ENCODE results near the gene ZNF564.
A peak's percentile ranks its signal among the peaks of the same experiment; 100 is the strongest.
"Not testable (repeated sequence)": the region's sequence is repeated elsewhere in the genome, so short reads cannot be mapped to it uniquely, and the experiment has no call there.

The ZNF564 gene

DNA sequence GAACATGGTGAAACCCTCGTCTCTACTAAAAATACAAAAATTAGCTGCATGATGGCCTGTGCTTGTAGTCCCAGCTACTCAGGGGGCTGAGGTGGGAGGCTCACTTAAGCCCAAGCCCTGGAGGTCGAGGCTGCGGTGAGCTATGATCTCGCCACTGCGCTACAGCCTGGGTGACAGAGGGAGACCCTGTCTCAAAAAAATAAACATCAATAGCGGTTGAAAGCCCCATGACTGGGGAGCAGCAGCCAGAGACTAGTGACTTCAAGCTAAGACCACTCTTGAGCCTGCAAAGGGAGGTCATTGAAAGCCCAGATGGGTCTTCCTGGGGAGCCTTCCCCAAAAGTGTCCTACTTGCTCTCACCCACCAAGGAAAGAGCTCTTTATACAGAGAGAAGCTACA lies 54.8 kb downstream of the ZNF564 start:
- no peak for DNase-seq

DNA sequence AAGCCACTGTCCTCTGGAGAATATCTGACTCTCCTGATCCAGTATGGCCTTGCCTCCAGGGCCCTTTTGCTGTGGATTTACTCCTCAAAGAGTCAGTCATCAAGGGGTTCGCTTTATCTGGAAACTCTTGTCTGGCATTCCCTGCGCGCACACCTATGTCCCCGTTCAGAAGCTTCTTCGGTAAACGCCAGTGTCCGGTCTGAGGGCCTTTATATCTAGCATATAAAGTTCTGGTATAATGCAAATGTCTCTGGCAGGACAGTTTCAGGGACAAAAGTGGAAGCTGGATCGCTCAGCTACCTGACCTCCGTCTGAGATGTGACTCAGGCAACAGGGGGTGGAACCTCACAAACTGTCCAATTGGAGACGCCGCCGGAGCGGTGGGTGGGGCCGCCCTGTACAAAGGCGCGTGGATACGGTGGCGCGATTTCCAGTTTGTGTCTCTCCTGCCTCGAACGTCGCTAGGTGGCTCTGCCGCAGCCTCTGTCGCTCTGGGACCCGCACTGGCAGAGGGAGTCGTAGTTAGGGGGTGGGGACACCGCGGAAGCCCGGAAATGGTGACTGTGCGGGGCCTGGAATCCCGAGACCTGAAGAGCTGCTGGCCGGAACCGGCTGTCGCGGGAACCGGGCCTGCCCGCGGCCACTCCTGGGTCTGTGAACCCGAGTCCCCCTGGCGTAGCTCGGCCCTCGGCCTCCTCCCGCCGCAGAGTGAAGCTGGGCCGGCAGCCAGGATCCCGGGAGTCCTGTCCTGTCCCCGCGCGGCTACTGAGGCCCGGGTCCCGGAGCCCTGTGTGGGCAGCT lies 56.1 kb downstream of the ZNF564 start:
- DNase-seq, result peak; percentile 94

DNA sequence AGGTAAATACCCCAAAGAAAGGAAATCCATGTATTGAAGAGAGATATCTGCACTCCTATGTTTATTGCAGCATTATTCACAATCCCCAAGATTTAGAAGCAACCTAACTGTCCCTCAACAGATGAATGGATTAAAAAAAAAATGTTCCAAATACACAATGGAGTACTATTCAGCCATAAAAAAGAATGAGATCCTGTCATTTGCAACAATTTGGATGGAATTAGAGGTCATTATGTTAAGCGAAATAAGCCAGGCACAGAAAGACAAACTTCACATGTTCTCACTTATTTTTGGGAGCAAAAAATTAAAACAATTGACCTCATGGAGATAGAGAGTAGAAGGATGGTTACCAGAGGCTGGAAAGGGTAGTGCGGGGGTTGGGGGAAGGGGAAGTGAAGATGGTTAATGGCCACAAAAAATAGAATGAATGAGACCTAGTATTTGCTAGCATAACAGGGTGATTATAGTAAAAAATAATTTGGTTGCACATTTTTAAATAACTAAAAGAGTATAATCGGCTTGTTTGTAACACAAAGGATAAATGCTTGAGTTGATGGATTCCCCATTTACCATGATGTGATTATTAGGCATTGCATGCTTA lies 56.9 kb downstream of the ZNF564 start:
- DNase-seq, result no peak

- DNase-seq, result not testable (repeated sequence)
These were observed 65.0 kb downstream of the ZNF564 start for GRCh38 chr19:12486265-12486783.

- DNase-seq, result no peak
These were observed 65.7 kb downstream of the ZNF564 start for GRCh38 chr19:12485571-12485970.

DNA sequence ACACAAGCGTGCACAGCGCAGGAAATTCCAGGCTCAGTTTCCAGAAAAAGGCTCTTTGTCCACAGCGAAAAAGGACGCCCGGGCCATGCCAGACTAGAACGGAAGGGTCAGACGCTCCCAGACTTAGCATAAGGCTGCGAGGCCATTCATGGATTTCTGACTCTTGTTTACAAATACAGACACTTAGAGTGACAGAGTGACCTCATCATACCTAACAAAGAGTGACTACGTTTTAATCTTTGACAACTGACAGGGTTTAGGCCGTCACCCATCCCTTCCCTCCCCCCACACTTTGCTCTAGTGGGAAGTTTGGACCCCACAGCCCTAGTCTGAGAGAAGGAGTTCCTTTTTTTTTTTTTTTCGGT lies 66.2 kb downstream of the ZNF564 start:
- DNase-seq, result no peak

DNA sequence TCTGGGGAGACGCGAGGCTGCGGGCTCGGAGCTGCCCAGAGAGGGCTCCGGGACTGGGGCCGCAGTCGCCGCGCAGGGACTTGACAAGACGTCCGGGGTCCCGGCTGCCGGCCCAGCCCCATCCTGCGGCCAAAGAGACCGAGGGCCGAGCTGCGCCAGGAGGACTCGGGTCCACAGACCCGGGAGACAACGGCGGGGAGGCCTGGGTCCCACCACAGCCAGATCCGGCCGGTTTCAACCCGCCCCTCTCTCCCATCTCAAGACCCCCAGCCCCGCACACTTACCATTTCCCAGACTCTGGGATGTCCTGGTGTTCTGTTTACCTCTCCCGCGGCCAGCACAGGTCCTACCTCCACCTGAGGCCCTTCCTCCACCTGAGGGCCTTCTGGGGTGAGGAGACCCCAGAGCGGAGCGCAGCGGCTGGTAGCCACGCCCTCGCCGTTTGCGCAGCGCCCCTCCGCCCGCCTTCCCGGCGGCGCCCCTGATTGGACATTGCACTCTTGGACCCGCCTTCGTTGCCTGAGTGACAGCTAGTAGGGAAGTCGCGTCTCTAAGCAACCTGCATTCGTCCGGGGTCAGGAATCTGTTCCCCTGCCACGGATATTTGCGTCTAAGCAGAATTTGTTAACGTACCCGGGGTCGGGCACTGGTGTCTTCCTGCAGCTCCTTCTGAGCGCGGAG lies 66.8 kb downstream of the ZNF564 start, which contains the start of gene ZNF709:
ZNF709 (minus strand) TSS at position 446 of the 681 bp plus-strand sequence; CDS start at position 287, 159 bp downstream.
- peak; percentile 92 for DNase-seq

- DNase-seq, result no peak
These were observed 67.3 kb downstream of the ZNF564 start for GRCh38 chr19:12484011-12484370.

DNA sequence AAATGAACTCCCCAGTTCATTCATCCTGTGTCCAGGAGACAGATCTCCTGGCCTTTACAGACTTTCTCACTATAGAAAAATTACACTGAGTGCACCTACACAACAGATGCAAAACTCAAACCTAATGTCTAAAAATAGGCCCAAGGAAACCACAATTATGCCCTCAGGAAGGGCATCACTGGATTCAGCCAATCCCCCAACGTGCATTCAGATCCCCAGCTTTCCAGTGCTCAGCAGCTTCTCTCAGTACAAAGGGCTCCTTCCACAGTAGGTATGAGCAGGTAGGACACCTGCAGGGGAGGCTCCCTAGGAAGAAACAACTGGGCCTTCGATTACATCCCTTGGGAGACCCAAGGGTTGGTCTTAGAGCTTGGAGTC lies 68.8 kb downstream of the ZNF564 start:
- no peak for DNase-seq

DNA sequence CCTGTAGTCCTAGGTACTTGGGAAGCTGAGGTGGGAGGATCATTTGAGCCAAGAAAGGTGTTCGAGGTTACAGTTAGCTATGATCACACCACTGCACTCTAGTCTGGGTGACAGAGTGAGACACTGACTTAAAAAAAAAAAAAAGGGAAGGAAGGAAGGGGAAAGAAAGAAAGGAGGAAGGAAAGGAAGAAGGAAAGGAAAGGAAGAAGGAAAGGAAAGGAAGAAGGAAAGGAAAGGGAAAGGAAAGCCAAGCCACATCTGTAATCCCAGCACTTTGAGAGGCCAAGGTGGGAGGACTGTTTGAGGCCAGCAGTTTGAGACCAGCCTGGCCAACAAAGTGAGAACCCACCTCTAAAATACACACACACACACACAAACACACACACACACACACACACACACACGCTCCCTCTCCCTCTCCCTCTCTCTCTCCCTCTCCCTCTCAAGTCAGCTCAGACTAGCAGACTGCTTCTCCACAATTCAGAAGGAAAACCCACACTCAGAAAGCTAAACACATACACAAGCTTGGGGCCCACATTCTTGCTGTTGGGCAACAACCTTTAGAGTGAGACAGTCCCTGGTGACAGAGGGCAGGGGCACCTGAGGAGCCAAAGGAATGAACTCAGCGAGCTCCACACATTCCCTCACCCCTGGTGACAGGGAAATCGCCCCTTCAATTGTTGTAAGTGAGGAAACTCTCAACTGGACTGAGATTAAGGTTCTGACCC lies 69.3 kb downstream of the ZNF564 start:
- no peak for DNase-seq

GRCh38 chr19:12478234-12478941 lies 72.9 kb downstream of the ZNF564 start:
- no peak for DNase-seq

All from CD4-positive, alpha-beta T cell treated with Interleukin-10 for 1 hour (primary cell).